Measurements from ENCODE around the gene MCTP1.

MCTP1 gene

GRCh38 chr5:94928891-94929290 is 356.0 kb downstream of the MCTP1 start:
- no peak for DNase-seq

GRCh38 chr5:94920570-94920969 is 364.3 kb downstream of the MCTP1 start:
- no peak for DNase-seq

GRCh38 chr5:94916619-94917018 is 368.3 kb downstream of the MCTP1 start:
- DNase-seq, result no peak

GRCh38 chr5:94911276-94911675 is 373.6 kb downstream of the MCTP1 start:
- no peak for DNase-seq

- DNase-seq, result no peak
These were observed 374.2 kb downstream of the MCTP1 start for GRCh38 chr5:94910721-94911120.

- DNase-seq, result no peak
These were observed 375.9 kb downstream of the MCTP1 start for GRCh38 chr5:94908889-94909480.

GRCh38 chr5:94906750-94907149 is 378.1 kb downstream of the MCTP1 start:
- DNase-seq, result no peak

GRCh38 chr5:94903726-94904125 is 381.2 kb downstream of the MCTP1 start:
- no peak for DNase-seq

- DNase-seq, result no peak
These were observed 383.5 kb downstream of the MCTP1 start for GRCh38 chr5:94901191-94901979.

- DNase-seq, result no peak
These were observed 384.8 kb downstream of the MCTP1 start for GRCh38 chr5:94900006-94900505.

GRCh38 chr5:94893412-94894135 is 391.3 kb downstream of the MCTP1 start:
- no peak for DNase-seq

GRCh38 chr5:94891972-94892371 is 392.9 kb downstream of the MCTP1 start:
- no peak for DNase-seq

GRCh38 chr5:94891565-94891964 is 393.3 kb downstream of the MCTP1 start:
- no peak for DNase-seq

GRCh38 chr5:94890907-94891306 is 394.0 kb downstream of the MCTP1 start:
- no peak for DNase-seq

GRCh38 chr5:94888674-94889073 is 396.2 kb downstream of the MCTP1 start:
- no peak for DNase-seq

- DNase-seq, result no peak
These were observed 399.0 kb downstream of the MCTP1 start for GRCh38 chr5:94885931-94886330.

GRCh38 chr5:94884311-94884710 is 400.6 kb downstream of the MCTP1 start:
- no peak for DNase-seq

- DNase-seq, result no peak
These were observed 412.4 kb downstream of the MCTP1 start for GRCh38 chr5:94872526-94872925.

GRCh38 chr5:94870511-94871183 is 414.2 kb downstream of the MCTP1 start:
- no peak for DNase-seq

- no peak for DNase-seq
These were observed 415.0 kb downstream of the MCTP1 start for GRCh38 chr5:94869921-94870320.

- no peak for DNase-seq
These were observed 420.9 kb downstream of the MCTP1 start for GRCh38 chr5:94863951-94864350.

GRCh38 chr5:94857111-94857510 is 427.8 kb downstream of the MCTP1 start:
- DNase-seq, result no peak

- DNase-seq, result no peak
These were observed 428.6 kb downstream of the MCTP1 start for GRCh38 chr5:94856257-94856800.
